DOHH2 (cell line): ENCODE measurements around the gene WRAP73.

Experiments
- H3F3A ChIP-seq: fragments of 200-600 bp; sonication (generic), shearing (Covaris generic); 2 replicates; pipeline ENCODE4 v1.6.0; 2016; ENCODE audit warnings: antibody characterized with exemption, mild to moderate bottlenecking; ENCODE audit not compliant: control insufficient read depth, insufficient read depth
- H3K27ac ChIP-seq: fragments of 200-600 bp; sonication (generic); 2 replicates; pipeline ENCODE4 v1.5.1; 2014; ENCODE audit warnings: low read depth, mild to moderate bottlenecking, low read length, moderate library complexity
- H3K27me3 ChIP-seq: fragments of 200-600 bp; sonication (generic); 2 replicates; pipeline ENCODE4 v1.6.1; 2014; ENCODE audit warnings: mild to moderate bottlenecking, low read length, mixed read lengths; ENCODE audit not compliant: control insufficient read depth
- H3K36me3 ChIP-seq: fragments of 200-600 bp; sonication (generic); 2 replicates; pipeline ENCODE4 v1.6.1; 2014; ENCODE audit warnings: mild to moderate bottlenecking, low read length, moderate library complexity, mixed read lengths; ENCODE audit not compliant: control insufficient read depth
- H3K4me1 ChIP-seq: fragments of 200-600 bp; sonication (generic); 2 replicates; pipeline ENCODE4 v1.6.1; 2014; ENCODE audit warnings: mild to moderate bottlenecking, low read length, mixed read lengths; ENCODE audit not compliant: control insufficient read depth
- H3K4me2 ChIP-seq: fragments of 200-600 bp; sonication (generic); 2 replicates; pipeline ENCODE4 v1.6.0; 2014; ENCODE audit warnings: mild to moderate bottlenecking, low read length, moderate library complexity
- H3K4me3 ChIP-seq: fragments of 200-600 bp; sonication (generic); 2 replicates; pipeline ENCODE4 v1.5.1; 2014; ENCODE audit warnings: mild to moderate bottlenecking, low read length, mixed read lengths
- H3K79me2 ChIP-seq: fragments of 200-600 bp; sonication (generic); 2 replicates; pipeline ENCODE4 v1.6.1; 2014; ENCODE audit warnings: mild to moderate bottlenecking, low read length, mixed read lengths; ENCODE audit not compliant: control insufficient read depth
- H3K9me2 ChIP-seq: fragments of 200-600 bp; sonication (generic); replicated peaks from 2 replicates; pipeline ENCODE4 v1.6.1; 2014; ENCODE audit warnings: mild to moderate bottlenecking, low read length, mixed read lengths; ENCODE audit not compliant: control insufficient read depth
- H3K9me3 ChIP-seq: fragments of 200-600 bp; sonication (generic); 2 replicates; pipeline ENCODE4 v1.6.1; 2014; ENCODE audit warnings: antibody characterized with exemption, low read length, mixed read lengths; ENCODE audit not compliant: control insufficient read depth, insufficient read depth
- H4K20me1 ChIP-seq: fragments of 200-600 bp; sonication (generic); 2 replicates; pipeline ENCODE4 v1.6.0; 2014; ENCODE audit warnings: low read depth, mild to moderate bottlenecking, antibody characterized with exemption, low read length, moderate library complexity; ENCODE audit not compliant: control insufficient read depth, insufficient read depth
- EZH2phosphoT487 ChIP-seq: fragments of 200-600 bp; sonication (generic); IDR thresholded peaks from 2 replicates; pipeline ENCODE4 v1.6.1; 2017; ENCODE audit warnings: borderline replicate concordance, mild to moderate bottlenecking, antibody characterized with exemption, low read length, moderate library complexity, mixed read lengths
- TF ChIP-seq, protein P1 (sequence below): fragments of 200-600 bp; sonication (generic); IDR thresholded peaks from one replicate; pipeline ENCODE4 v1.5.1; 2014; ENCODE audit warnings: antibody characterized with exemption, mild to moderate bottlenecking, low read depth, low read length; ENCODE audit not compliant: poor library complexity, severe bottlenecking

The WRAP73 gene

DNA sequence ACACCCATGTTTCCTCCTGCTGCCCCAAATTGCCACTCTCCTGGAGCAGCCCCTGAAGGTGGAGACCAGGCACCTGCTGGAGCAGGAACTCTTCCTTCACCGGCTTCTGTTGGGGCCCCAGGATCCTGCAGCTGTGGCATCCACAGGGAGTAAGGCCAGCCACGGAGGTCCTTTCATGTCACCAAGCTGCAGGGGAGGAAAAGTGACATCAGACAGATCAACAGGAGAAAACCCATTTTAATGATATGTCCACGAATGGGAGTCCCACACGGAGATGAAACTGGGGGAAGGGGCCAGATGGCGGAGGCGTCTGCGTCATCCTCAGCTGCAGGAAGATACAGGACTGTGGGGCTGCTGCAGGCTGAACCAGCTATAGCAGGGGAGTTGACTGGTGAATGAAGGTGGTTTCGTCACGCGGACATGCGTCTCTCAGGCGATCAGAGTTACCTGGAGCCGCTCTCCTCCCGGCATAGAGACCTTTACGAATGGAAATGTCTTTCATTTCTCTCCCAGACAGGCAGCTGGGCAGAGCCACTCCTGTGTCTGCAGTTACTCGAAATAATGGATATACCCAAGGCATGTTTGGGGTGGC is 12.3 kb upstream of the WRAP73 start:
- H3K4me1 ChIP-seq: peaks cover 90% of the 10 kb centered on the region
- no peaks in the 10 kb centered on the region for H3K27me3 ChIP-seq
- H3K9me2 ChIP-seq: no peaks in the 10 kb centered on the region
- peaks cover 72% of the 10 kb centered on the region for H3K79me2 ChIP-seq
- no peak overlapping the region for H3K27ac ChIP-seq
- peaks cover 30% of the 10 kb centered on the region for H3F3A ChIP-seq
- no peaks in the 10 kb centered on the region; the same call in 1 of the 2 replicates for H3K36me3 ChIP-seq
- no peaks in the 10 kb centered on the region for H4K20me1 ChIP-seq
- TF ChIP-seq EZH2phosphoT487: no peak
- TF ChIP-seq, protein P1, sequence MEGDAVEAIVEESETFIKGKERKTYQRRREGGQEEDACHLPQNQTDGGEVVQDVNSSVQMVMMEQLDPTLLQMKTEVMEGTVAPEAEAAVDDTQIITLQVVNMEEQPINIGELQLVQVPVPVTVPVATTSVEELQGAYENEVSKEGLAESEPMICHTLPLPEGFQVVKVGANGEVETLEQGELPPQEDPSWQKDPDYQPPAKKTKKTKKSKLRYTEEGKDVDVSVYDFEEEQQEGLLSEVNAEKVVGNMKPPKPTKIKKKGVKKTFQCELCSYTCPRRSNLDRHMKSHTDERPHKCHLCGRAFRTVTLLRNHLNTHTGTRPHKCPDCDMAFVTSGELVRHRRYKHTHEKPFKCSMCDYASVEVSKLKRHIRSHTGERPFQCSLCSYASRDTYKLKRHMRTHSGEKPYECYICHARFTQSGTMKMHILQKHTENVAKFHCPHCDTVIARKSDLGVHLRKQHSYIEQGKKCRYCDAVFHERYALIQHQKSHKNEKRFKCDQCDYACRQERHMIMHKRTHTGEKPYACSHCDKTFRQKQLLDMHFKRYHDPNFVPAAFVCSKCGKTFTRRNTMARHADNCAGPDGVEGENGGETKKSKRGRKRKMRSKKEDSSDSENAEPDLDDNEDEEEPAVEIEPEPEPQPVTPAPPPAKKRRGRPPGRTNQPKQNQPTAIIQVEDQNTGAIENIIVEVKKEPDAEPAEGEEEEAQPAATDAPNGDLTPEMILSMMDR: no peak
- H3K4me3 ChIP-seq: no peak overlapping the region
- H3K4me2 ChIP-seq: peak overlapping the region; percentile 99; the same call in 1 of the 2 replicates
- H3K9me3 ChIP-seq: no peaks in the 10 kb centered on the region

DNA sequence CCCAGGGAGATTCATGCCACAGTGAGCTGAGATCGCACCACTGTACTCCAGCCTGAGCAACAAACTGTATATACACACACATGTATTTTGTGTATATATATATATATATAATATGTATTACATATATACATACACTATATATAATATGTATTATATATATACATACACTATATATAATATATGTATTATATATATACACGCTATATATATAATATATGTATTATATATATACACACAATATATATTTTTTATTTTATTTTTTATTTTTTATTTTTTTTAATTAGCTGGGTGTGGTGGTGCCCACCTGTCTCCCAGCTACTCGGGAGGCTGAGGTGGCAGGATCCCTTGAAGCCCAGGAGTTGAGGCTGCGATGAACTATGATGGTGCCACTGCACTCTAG is 11.7 kb upstream of the WRAP73 start:
- Histone ChIP-seq H3K36me3 (no peaks in the 10 kb centered on the region; the same call in 1 of the 2 replicates), H4K20me1 (no peaks in the 10 kb centered on the region), H3K9me3 (no peaks in the 10 kb centered on the region), H3K4me1 (peaks cover 90% of the 10 kb centered on the region), H3K27me3 (no peaks in the 10 kb centered on the region), H3K4me3 (no peak overlapping the region), H3K27ac (no peak overlapping the region), H3K79me2 (peaks cover 72% of the 10 kb centered on the region), H3F3A (peaks cover 30% of the 10 kb centered on the region), H3K9me2 (no peaks in the 10 kb centered on the region), H3K4me2 (no peak overlapping the region)
- no peak for TF ChIP-seq EZH2phosphoT487
- TF ChIP-seq, protein P1: no peak

DNA sequence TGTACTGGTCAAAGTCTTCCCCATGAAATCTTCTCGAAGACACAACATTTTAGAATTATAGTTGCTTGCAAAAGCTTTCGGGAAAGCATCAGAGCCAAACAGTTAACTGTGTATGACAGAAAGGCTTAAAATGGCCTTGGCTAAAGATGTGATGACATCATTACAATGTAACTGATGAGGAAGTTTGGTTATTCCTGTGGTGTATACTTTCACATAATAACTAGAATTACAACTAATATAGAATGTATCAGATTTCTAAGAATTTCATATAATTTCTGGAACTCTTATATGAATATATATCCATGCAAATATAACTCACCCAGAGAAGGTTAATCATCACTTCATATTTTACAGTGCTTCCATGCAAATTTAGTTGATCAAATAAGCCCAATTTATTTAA is 10.8 kb upstream of the WRAP73 start:
- Histone ChIP-seq H3K27me3 (no peaks in the 10 kb centered on the region), H3K36me3 (no peaks in the 10 kb centered on the region; the same call in 1 of the 2 replicates), H3K4me3 (0 out of 2 replicates have a peak overlapping the region, but pooled peaks have one; percentile 21), H3K4me1 (peaks cover 90% of the 10 kb centered on the region), H3K27ac (0 out of 2 replicates have a peak overlapping the region, but pooled peaks have one; percentile 4), H3K9me3 (no peaks in the 10 kb centered on the region), H3K79me2 (peaks cover 77% of the 10 kb centered on the region), H4K20me1 (no peaks in the 10 kb centered on the region), H3K9me2 (no peaks in the 10 kb centered on the region), H3F3A (peaks cover 24% of the 10 kb centered on the region), H3K4me2 (peak overlapping the region; percentile 51)
- TF ChIP-seq EZH2phosphoT487: no peak
- TF ChIP-seq, protein P1: no peak
